ENCODE data around the gene ZSCAN23. TPM values are rescaled to one million over a fixed set of nuclear protein-coding genes. Genes with fewer than 3 reads are reported as not detected.
A peak's percentile ranks its signal among the peaks of the same experiment; 100 is the strongest.

Gene ZSCAN23
- total RNA-seq, 6 donors from 2014 or later: 0.91 to 6.3 (median 1.6) TPM

DNA sequence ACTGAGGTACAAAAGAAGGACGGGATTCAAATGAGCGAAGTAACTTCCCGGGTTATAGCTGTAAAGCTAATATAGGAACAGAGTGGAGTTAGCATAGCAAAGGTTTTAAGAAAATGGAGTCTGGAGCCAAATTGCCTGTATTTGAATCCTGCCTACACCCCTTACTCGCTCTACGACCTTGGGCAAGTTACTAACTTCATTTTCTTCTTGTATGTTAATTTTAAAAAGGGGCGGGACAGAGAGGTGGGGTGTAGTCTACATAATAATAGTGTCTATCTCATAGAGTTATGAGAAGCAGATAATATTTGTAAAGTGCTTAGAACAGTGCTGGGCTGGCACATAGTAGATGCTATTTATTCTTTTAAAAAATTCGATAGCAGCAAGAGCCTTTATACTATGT, 705 bp downstream of the ZSCAN23 start:
- ATAC-seq (ENCODE audit: low FRiP score in 2 of 2): no peak
- 65 to 71% methylated on average over 7 of the region's 7 CpGs for WGBS, 2 donors

DNA sequence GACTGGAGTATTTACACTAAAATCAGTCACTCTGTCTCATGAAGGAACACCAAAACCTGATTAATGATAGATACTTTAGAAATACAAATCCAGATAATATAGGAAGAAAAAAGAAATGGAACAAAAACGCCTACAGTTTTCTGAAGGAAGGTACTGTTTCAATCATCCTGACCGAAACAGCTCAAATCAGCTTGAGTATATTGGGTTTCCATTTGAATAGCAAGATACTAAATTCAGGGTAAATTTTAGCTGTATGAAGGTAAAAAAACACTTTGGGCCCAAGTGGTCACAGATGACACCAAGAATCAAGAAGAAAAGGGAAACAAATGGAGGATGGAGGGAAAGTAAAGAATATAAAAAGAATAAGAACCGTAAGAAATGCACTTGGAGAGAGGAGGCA, 6.9 kb downstream of the ZSCAN23 start:
- TF ChIP-seq EP300 (IDR thresholded peaks at IDR 0.05) (no peak), POLR2A (IDR thresholded peaks at IDR 0.05) (no peak)
- TF ChIP-seq, protein P1, sequence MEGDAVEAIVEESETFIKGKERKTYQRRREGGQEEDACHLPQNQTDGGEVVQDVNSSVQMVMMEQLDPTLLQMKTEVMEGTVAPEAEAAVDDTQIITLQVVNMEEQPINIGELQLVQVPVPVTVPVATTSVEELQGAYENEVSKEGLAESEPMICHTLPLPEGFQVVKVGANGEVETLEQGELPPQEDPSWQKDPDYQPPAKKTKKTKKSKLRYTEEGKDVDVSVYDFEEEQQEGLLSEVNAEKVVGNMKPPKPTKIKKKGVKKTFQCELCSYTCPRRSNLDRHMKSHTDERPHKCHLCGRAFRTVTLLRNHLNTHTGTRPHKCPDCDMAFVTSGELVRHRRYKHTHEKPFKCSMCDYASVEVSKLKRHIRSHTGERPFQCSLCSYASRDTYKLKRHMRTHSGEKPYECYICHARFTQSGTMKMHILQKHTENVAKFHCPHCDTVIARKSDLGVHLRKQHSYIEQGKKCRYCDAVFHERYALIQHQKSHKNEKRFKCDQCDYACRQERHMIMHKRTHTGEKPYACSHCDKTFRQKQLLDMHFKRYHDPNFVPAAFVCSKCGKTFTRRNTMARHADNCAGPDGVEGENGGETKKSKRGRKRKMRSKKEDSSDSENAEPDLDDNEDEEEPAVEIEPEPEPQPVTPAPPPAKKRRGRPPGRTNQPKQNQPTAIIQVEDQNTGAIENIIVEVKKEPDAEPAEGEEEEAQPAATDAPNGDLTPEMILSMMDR (IDR thresholded peaks at IDR 0.05): no peak
- DNase-seq: no peak
- Histone ChIP-seq H3K36me3 (no peaks in the 10 kb centered on the region), H3K9me3 (no peaks in the 10 kb centered on the region), H3K4me3 (no peak overlapping the region), H3K27me3 (no peaks in the 10 kb centered on the region), H3K27ac (no peak overlapping the region), H3K4me1 (no peaks in the 10 kb centered on the region)
- ATAC-seq (ENCODE audit: low FRiP score in 2 of 2): no peak
- 88 to 90% methylated on average over 3 of the region's 3 CpGs for WGBS, 2 donors

More for the DNA sequence above, 705 bp downstream of the ZSCAN23 start:
- peak overlapping the region; percentile 65 to 96 (median 69) for H3K4me3 ChIP-seq
- no peaks in the 10 kb centered on the region for H3K36me3 ChIP-seq
- no peak for TF ChIP-seq POLR2A (IDR thresholded peaks at IDR 0.05)
- no peak for TF ChIP-seq EP300 (IDR thresholded peaks at IDR 0.05)
- TF ChIP-seq POLR2AphosphoS5 (IDR thresholded peaks at IDR 0.05): no peak
- TF ChIP-seq, protein P1 (IDR thresholded peaks at IDR 0.05): no peak
- H3K9me3 ChIP-seq: no peaks in the 10 kb centered on the region
- H3K4me1 ChIP-seq: peaks cover 0 to 11% (median 3%) of the 10 kb centered on the region in 4 donors
- H3K27ac ChIP-seq: no peak overlapping the region
- no peak for DNase-seq
- H3K27me3 ChIP-seq: peaks cover 0 to 9% (median 2%) of the 10 kb centered on the region in 4 donors

DNA sequence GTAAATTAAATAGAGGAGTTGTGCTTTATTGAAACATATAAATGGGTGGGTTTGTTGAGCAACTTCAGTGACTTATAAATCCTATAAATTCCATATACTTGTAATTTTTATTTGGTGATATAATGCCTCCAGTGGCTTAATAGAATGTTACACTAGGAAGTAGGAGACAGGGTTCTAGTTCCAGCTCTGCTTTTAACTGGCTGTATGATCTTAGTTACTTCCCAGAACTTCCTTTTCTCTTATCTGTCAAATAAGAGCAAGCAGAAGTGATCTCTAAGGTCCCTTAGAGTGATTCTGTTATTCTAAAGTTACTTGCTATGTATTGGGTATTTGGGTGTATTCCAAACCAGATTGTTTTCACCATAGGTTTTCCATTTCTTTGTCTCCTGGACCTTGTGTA, 10.2 kb downstream of the ZSCAN23 start:
- Histone ChIP-seq H3K36me3 (no peaks in the 10 kb centered on the region), H3K27me3 (no peaks in the 10 kb centered on the region), H3K9me3 (no peaks in the 10 kb centered on the region), H3K4me3 (no peak overlapping the region), H3K4me1 (no peaks in the 10 kb centered on the region), H3K27ac (no peak overlapping the region)
- TF ChIP-seq, protein P1 (IDR thresholded peaks at IDR 0.05): no peak
- no peak for TF ChIP-seq POLR2AphosphoS5 (IDR thresholded peaks at IDR 0.05)
- no peak for TF ChIP-seq EP300 (IDR thresholded peaks at IDR 0.05)
- no peak for TF ChIP-seq POLR2A (IDR thresholded peaks at IDR 0.05)
- no peak for DNase-seq
- ATAC-seq (ENCODE audit: low FRiP score in 2 of 2): no peak

DNA sequence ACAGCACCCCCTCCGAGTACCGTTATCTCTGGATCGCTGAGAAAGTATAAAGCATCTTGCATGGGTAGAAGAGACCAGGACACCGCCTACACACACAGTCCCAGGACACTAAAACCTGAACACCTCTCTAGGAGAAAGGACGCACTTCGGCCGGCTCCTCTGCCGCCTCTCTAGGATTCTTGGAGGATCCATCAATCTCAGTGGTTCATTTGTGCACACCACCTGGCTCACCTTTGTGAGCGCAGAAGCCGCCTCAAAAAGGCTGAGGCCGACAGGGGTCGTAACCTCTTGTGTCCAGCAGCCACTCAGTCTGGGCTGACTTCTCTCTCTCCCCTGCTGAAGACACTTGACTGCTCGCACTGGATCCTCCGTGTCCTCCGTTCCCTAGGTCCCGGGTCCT, 13.5 kb downstream of the ZSCAN23 start:
- Histone ChIP-seq H3K27ac (no peak overlapping the region), H3K27me3 (no peaks in the 10 kb centered on the region), H3K36me3 (no peaks in the 10 kb centered on the region), H3K4me3 (no peak overlapping the region), H3K9me3 (no peaks in the 10 kb centered on the region), H3K4me1 (no peaks in the 10 kb centered on the region)
- DNase-seq (no peak), ATAC-seq (ENCODE audit: low FRiP score in 2 of 2) (peak in 1 of 2 donors; percentile 46)
- no peak for TF ChIP-seq POLR2A (IDR thresholded peaks at IDR 0.05)
- no peak for TF ChIP-seq EP300 (IDR thresholded peaks at IDR 0.05)
- TF ChIP-seq POLR2AphosphoS5 (IDR thresholded peaks at IDR 0.05): no peak
- TF ChIP-seq, protein P1 (IDR thresholded peaks at IDR 0.05): no peak
- WGBS, 2 donors: 93 to 97% methylated on average over 16 of the region's 16 CpGs

DNA sequence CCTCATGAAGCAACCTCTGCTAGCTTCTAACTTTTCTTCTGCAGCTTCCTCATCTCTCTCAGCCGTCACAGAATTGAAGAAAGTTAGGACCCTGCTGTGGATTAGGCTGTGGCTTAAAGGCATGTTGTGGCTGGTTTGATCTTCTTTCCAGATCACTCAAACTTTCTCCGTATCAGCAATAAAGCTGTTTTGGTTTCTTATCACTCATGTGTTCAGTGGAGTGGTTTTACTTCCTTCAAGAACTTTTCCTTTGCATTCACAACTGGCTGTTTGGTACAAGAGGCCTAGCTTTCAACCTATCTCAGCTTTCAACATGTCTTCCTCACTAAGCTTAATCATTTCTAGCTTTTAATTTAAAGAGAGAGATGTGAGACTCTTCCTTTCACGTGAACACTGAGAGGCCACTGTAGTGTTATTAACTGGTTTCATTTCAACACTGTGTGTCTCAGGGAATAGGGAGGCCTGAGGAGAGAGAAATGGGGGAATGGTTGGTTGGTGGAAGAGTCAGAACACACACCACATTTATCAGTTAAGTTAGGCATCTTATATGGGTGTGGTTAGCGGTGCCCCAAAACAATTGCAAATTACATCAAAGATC, 17.2 kb downstream of the ZSCAN23 start:
- no peak overlapping the region for H3K4me3 ChIP-seq
- peaks cover 0 to 8% (median 0%) of the 10 kb centered on the region in 4 donors for H3K36me3 ChIP-seq
- DNase-seq: no peak
- H3K4me1 ChIP-seq: no peaks in the 10 kb centered on the region
- 91 to 92% methylated on average over 4 of the region's 4 CpGs for WGBS, 2 donors
- no peak for ATAC-seq (ENCODE audit: low FRiP score in 2 of 2)
- no peaks in the 10 kb centered on the region for H3K27me3 ChIP-seq
- TF ChIP-seq, protein P1 (IDR thresholded peaks at IDR 0.05): no peak
- no peaks in the 10 kb centered on the region for H3K9me3 ChIP-seq
- H3K27ac ChIP-seq: no peak overlapping the region

Data from upper lobe of left lung (tissue), 6 donors.